Fibroblast of the conjunctiva (primary cell): ENCODE measurements around the gene CUZD1.

Experiments
- DNase-seq: peaks from one replicate; pipeline ENCODE4 v3.0.0-alpha.2; 2010; ENCODE audit warnings: low read depth

Gene CUZD1

DNA sequence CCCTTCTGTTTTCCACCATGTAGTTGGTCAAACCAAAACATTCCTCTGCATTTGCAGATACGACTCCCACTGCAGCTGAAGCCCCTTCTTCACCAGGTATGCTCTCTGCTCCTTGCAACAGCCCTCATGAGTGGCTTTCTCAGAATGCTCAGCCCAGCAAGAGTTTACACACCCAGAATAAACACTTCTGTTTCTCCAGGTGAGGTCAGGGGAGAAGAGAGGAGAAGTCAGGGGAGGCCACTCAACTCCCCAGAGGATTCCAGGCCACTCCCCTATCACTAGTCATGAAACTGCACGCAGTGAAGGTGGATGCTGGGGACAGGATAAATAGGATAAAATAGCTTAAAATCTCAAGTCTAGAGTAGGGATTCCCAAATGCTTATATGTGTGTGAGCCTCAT is 31.2 kb downstream of the CUZD1 start:
- DNase-seq = no peak

DNA sequence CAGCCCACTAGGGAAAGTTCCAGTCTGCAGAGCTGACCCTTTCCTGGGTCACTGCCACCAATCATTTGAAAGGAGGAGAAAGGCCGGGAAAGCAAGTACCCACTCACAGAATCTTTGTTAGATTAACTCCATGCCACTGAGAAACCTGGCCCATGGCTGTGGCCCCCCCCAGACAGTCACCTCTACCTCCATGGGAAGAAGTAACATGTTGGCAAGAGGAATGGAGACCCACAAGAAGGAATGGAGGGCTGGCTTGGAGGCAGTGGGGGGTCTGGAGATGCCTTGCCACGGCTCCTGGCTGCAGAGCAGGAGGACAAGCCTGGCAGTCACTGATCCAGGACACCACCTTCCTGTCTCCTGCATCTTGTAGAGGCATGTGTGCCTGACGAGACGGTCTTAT is 32.9 kb downstream of the CUZD1 start:
- DNase-seq = no peak

DNA sequence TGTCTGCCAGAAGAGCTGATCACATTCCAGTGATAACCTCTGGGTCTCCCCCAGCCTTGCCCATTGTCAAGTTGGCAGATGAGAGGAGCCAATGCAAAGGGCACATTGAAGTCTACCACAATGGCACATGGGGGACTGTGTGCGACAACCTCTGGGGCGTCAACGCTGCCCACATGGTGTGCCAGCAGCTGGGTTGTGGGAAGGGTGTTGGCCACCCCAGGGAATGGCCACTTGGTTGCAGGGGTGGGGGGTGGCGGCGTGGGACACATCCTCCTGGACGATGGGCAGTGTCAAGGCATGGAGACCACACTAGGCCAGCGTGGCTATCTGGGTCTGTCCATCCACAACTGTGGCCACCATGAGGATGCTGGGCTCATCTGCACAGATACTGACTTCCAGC is 43.4 kb downstream of the CUZD1 start:
- no peak for DNase-seq

DNA sequence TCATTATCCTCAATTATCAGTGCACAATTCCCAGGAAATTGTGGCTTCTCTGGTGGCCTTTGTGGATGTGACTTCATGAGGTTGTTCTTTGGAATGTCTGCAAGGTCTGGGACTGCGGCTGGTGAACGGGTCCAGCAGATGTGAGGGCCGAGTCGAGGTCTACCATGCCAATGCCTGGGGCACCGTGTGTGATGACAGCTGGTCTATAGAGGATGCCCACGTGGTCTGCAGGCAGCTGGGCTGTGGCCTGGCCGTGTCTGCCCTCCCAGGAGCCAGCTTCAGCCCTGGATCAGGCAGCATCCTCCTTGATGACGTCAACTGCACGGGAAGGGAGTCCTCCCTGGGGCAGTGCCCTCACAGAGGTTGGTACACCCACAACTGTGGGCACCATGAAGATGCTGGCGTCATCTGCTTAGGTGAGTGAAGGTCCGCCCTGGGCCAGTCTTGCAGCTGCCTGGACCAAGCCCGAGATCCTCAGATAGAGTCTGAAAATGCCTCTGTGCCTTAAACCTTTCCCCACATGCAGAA is 46.9 kb downstream of the CUZD1 start:
- no peak for DNase-seq

DNA sequence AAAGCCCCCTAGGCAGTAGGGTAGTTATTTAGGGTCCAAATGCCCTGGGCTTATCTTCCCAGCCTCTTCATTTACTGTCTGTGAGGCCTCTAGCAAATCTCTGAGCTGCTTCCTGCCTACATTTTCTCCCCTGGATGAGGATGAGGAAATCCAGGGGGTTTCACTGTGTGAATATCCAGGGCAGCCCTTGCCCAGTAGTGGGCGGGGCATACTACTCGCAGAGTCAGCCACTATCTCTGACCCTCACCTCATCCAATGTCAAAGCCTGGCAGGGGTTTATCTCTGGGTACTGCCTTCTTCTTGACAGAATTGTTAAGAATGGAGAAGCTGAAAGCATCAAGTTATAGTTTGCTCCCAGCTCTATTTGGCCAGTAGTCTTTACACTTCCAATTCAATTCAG is 48.9 kb downstream of the CUZD1 start:
- no peak for DNase-seq

DNA sequence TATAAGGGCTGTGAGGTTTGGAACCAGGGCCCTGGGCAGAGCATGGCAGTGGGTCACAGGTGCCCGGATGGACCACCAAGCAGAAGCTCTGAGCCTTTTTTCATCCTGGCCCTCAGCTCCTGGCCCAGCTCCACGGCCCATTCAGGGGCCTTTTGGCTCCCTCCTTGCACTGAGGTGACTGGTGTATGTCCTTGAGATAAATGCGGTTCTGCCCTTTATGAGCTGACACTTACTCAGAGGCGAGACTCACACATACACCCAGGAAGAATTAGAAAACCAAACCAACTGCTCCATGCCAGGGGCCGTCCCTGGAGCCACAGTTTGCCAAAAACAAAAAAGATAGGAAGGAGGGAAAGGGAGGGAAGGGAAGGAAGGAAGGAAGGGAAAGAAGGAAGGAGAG is 49.7 kb downstream of the CUZD1 start:
- no peak for DNase-seq

DNA sequence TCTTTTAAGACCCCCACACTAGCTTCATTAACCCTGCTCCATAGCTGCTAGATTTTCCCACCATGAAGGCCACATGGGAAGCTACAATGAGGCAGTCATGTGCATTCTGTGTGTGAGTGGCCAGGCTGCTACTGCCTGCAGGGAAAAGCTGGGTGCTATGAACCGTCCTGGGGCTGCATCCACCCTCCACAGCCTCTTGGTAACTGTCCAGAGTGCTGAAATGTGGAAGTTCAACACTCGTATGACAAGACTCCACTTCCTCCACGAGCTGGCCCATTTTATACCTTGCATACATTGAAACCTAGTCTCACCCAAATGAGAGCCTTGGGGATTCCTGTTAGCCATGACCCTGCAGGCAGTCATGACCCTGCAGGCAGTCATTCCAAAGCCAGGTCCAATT is 59.4 kb downstream of the CUZD1 start:
- no peak for DNase-seq

DNA sequence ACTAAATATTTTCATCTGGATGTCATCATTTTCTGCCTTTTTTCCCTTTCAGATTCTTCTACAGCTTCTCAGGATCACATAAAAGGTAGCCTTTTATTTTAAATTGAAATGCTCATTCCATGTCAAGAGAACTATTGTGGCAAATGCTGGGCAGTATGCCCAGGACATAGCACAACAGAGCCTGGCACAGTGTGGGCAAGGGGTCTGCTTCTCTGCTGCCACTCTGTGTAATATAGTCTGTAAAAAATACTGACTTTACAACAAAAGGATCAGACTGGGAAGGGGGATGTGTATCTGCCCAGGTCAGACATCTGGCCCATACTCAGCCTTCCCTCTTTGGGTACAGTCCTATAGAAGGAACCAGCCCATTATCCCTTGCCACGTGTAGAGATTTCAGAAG is 62.7 kb downstream of the CUZD1 start:
- DNase-seq = no peak
